Transverse colon (tissue), 3 donors: ENCODE data around the gene GRIP1.

Experiments used
- POLR2A ChIP-seq: fragments of 450-650 bp; IDR thresholded peaks from one replicate; pipeline ENCODE4 v1.6.1; 2016; ENCODE audit warnings: antibody characterized with exemption, mild to moderate bottlenecking, moderate library complexity
- TF ChIP-seq, protein P1 (sequence below), 5 experiments: fragments of 200-600 bp in 3 of 5; fragments of 450-650 bp in 2 of 5; sonication (generic) in 3 of 5; IDR thresholded peaks; 1 replicate in 2 of 5; 2 replicates in 3 of 5; pipeline ENCODE4 v1.5.1; 2016 to 2017; ENCODE audit warnings: antibody characterized with exemption in 5 of 5, inconsistent platforms in 3 of 5, mild to moderate bottlenecking in 2 of 5, moderate library complexity in 1 of 5

DNA sequence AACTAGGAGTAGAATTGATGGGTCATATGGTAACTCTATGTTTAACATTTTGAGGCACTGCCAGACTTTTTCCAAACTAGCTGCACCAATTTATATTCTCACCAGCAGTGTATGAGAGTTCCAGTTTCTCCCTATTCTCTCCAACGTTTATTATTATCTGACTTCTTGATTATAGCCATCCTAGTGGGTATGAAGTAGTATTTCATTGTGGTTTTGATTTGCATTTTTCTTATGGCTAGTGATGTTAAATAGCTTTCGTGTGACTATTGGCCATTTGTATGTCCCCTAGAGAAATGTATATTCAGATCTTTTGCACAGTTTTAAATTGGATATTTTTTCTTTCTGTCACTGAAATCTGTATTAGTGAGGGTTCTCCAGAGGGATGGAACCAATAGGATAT is 338.7 kb downstream of the GRIP1 start:
- TF ChIP-seq POLR2A, result no peak
- TF ChIP-seq, protein P1, sequence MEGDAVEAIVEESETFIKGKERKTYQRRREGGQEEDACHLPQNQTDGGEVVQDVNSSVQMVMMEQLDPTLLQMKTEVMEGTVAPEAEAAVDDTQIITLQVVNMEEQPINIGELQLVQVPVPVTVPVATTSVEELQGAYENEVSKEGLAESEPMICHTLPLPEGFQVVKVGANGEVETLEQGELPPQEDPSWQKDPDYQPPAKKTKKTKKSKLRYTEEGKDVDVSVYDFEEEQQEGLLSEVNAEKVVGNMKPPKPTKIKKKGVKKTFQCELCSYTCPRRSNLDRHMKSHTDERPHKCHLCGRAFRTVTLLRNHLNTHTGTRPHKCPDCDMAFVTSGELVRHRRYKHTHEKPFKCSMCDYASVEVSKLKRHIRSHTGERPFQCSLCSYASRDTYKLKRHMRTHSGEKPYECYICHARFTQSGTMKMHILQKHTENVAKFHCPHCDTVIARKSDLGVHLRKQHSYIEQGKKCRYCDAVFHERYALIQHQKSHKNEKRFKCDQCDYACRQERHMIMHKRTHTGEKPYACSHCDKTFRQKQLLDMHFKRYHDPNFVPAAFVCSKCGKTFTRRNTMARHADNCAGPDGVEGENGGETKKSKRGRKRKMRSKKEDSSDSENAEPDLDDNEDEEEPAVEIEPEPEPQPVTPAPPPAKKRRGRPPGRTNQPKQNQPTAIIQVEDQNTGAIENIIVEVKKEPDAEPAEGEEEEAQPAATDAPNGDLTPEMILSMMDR (IDR thresholded peaks at IDR 0.05), result no peak
